Measurements from ENCODE around the gene HELZ.
"Not testable (repeated sequence)": the region's sequence is repeated elsewhere in the genome, so short reads cannot be mapped to it uniquely, and the experiment has no call there.

The HELZ gene

GRCh38 chr17:67128700-67129099, 116.3 kb downstream of the HELZ start (continued):
- TF ChIP-seq PRDM6 (tag by site-specific recombination; IDR thresholded peaks at IDR 0.05) (peak; percentile 61; the same call in 1 of the 2 replicates), KLF10 (tag by site-specific recombination; IDR thresholded peaks at IDR 0.05) (0 out of 2 replicates have a peak, but pooled peaks have one; percentile 15)

DNA sequence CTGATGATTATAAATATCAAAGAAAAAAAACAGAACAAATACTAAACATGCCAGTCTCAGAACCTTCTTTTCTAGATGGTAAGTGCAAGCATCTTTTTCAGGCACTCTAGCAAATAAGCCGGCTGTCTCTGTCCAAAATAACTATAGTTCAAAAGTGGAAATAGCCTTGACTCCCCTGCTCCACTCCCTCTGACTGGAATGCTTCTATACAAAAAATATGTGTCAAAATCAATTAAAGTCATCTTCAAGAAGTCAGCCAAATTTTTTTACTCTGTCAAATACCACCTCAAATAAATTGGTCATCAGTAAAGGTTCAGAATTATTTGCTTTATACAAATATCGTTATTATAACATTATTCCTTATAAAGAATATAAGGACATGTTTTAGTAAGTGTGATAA, 117.1 kb downstream of the HELZ start:
- no peak overlapping the region for H3K27ac ChIP-seq (ENCODE audit: extremely low read depth, low read depth, low read length)
- no peak overlapping the region for H3K4me3 ChIP-seq (ENCODE audit: low read depth, low read length)
- peaks cover 24 to 33% of the 10 kb centered on the region in 2 experiments for H3K36me3 ChIP-seq (ENCODE audit: control insufficient read depth in 2 of 2, insufficient read depth in 1 of 2, low read length in 2 of 2)
- H3K9me3 ChIP-seq (ENCODE audit: control insufficient read depth, insufficient read depth, low read depth, low read length), result no peaks in the 10 kb centered on the region
- TF ChIP-seq ZNF707 (tag by site-specific recombination; IDR thresholded peaks at IDR 0.05), result no peak
- TF ChIP-seq ZNF660 (tag by site-specific recombination; IDR thresholded peaks at IDR 0.05), result no peak
- TF ChIP-seq ZNF366 (tag by site-specific recombination; conservative IDR thresholded peaks at IDR 0.05), result no peak
- no peak for TF ChIP-seq ZNF26 (tag by site-specific recombination; IDR thresholded peaks at IDR 0.05)
- H3K4me1 ChIP-seq (ENCODE audit: control insufficient read depth, insufficient read depth, low read length), result peaks cover 19% of the 10 kb centered on the region; the same call in 1 of the 2 replicates
- ChIA-PET POLR2A (no interaction called here), CTCF (interaction anchor here (1.4 kb wide), 1 partner anchor 8 kb away, joined by 3 read pairs; no protein-coding TSS in a partner anchor)

DNA sequence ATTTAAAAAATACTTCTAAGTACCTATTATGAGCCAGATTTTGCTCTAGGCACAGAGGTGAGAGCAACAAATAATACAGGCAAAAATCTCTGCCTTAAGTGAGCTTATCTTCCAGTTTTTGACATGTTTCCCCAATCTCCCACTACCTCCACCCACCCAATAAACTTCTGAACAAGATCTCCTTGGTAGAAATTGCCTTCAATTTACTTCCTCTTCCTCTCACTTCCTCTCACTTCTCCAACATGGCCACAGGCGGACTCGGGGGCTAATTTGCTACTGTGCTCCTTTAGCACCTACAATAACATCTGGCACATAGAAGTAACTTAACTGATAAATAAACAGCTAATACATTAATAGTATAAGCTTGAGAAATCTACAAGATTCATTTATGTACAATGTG, 118.0 kb downstream of the HELZ start:
- TF ChIP-seq SP2 (tag by site-specific recombination; IDR thresholded peaks at IDR 0.05) (no peak), ZNF610 (tag by site-specific recombination; IDR thresholded peaks at IDR 0.05; ENCODE audit: borderline replicate concordance) (no peak)
- POLR2A ChIA-PET, result no interaction called here

DNA sequence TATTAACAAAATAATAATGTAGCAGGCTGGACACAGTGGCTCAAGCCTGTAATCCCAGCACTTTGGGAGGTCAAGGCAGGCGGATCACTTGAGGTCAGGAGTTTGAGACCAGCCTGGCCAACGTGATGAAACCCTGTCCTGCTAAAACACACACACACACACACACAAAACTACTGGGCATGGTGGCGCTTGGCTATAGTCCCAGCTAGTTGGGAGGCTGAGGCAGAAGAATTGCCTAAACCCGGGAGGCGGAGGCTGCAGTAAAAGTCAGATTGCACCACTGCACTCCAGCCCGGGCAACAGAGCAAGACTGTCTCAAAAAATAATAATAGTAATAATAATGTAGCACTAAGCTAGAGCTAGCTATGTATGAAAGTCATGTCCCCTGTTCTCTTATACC, 118.5 kb downstream of the HELZ start:
- CTCF ChIA-PET, result interaction anchor here (0.6 to 1.4 kb wide), 5 partner anchors 9 to 658 kb away, joined by 3 to 4 read pairs (median 3); no protein-coding TSS in a partner anchor
- peaks cover 12% of the 10 kb centered on the region; the same call in 1 of the 2 replicates for H3K4me1 ChIP-seq (ENCODE audit: control insufficient read depth, insufficient read depth, low read length)
- H3K9me3 ChIP-seq (ENCODE audit: control insufficient read depth, insufficient read depth, low read depth, low read length); POLR2A ChIA-PET; H3K4me3 ChIP-seq (ENCODE audit: low read depth, low read length); H3K27ac ChIP-seq (ENCODE audit: extremely low read depth, low read depth, low read length): not testable (repeated sequence)
- H3K36me3 ChIP-seq (ENCODE audit: control insufficient read depth in 2 of 2, insufficient read depth in 1 of 2, low read length in 2 of 2), result peaks cover 30 to 45% of the 10 kb centered on the region in 2 experiments

More for the DNA sequence above, 118.0 kb downstream of the HELZ start:
- no peaks in the 10 kb centered on the region for H3K9me3 ChIP-seq (ENCODE audit: control insufficient read depth, insufficient read depth, low read depth, low read length)
- CTCF ChIA-PET, result interaction anchor here (0.6 to 1.4 kb wide), 5 partner anchors 8 to 658 kb away, joined by 3 to 4 read pairs (median 3); no protein-coding TSS in a partner anchor
- H3K36me3 ChIP-seq (ENCODE audit: control insufficient read depth in 2 of 2, insufficient read depth in 1 of 2, low read length in 2 of 2), result peaks cover 29 to 42% of the 10 kb centered on the region in 2 experiments
- H3K27ac ChIP-seq (ENCODE audit: extremely low read depth, low read depth, low read length), result no peak overlapping the region
- no peak overlapping the region for H3K4me3 ChIP-seq (ENCODE audit: low read depth, low read length)
- peaks cover 12% of the 10 kb centered on the region; the same call in 1 of the 2 replicates for H3K4me1 ChIP-seq (ENCODE audit: control insufficient read depth, insufficient read depth, low read length)

- no peak overlapping the region for H3K4me3 ChIP-seq (ENCODE audit: low read depth, low read length)
- CTCF ChIA-PET, result no interaction called here
- TF ChIP-seq ZNF416 (tag by site-specific recombination; IDR thresholded peaks at IDR 0.05) (no peak), ZNF248 (tag by site-specific recombination; IDR thresholded peaks at IDR 0.05) (no peak), ZFP3 (tag by site-specific recombination; IDR thresholded peaks at IDR 0.05; ENCODE audit: low read depth) (no peak), GLIS2 (tag by site-specific recombination; IDR thresholded peaks at IDR 0.05) (no peak), ZNF677 (tag by site-specific recombination; IDR thresholded peaks at IDR 0.05) (no peak), TRIM28 (IDR thresholded peaks at IDR 0.05; ENCODE audit: borderline replicate concordance, low read length) (no peak), ZBTB7A (tag by site-specific recombination; IDR thresholded peaks at IDR 0.05; ENCODE audit: low read depth) (no peak), ZNF302 (tag by site-specific recombination; IDR thresholded peaks at IDR 0.05; ENCODE audit: low read depth) (no peak), ZNF473 (tag by site-specific recombination; IDR thresholded peaks at IDR 0.05) (no peak)
- TF ChIP-seq, protein P1, sequence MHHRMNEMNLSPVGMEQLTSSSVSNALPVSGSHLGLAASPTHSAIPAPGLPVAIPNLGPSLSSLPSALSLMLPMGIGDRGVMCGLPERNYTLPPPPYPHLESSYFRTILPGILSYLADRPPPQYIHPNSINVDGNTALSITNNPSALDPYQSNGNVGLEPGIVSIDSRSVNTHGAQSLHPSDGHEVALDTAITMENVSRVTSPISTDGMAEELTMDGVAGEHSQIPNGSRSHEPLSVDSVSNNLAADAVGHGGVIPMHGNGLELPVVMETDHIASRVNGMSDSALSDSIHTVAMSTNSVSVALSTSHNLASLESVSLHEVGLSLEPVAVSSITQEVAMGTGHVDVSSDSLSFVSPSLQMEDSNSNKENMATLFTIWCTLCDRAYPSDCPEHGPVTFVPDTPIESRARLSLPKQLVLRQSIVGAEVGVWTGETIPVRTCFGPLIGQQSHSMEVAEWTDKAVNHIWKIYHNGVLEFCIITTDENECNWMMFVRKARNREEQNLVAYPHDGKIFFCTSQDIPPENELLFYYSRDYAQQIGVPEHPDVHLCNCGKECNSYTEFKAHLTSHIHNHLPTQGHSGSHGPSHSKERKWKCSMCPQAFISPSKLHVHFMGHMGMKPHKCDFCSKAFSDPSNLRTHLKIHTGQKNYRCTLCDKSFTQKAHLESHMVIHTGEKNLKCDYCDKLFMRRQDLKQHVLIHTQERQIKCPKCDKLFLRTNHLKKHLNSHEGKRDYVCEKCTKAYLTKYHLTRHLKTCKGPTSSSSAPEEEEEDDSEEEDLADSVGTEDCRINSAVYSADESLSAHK (tag by site-specific recombination; IDR thresholded peaks at IDR 0.05), result no peak
- TF ChIP-seq, protein P2, sequence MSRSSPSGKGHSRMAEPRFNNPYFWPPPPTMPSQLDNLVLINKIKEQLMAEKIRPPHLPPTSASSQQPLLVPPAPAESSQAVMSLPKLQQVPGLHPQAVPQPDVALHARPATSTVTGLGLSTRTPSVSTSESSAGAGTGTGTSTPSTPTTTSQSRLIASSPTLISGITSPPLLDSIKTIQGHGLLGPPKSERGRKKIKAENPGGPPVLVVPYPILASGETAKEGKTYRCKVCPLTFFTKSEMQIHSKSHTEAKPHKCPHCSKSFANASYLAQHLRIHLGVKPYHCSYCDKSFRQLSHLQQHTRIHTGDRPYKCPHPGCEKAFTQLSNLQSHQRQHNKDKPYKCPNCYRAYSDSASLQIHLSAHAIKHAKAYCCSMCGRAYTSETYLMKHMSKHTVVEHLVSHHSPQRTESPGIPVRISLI (tag by site-specific recombination; IDR thresholded peaks at IDR 0.05), result no peak
- POLR2A ChIA-PET, result no interaction called here
- peaks cover 35 to 52% of the 10 kb centered on the region in 2 experiments for H3K36me3 ChIP-seq (ENCODE audit: control insufficient read depth in 2 of 2, insufficient read depth in 1 of 2, low read length in 2 of 2)
- H3K9me3 ChIP-seq (ENCODE audit: control insufficient read depth, insufficient read depth, low read depth, low read length), result no peaks in the 10 kb centered on the region
- H3K27ac ChIP-seq (ENCODE audit: extremely low read depth, low read depth, low read length), result no peak overlapping the region
- H3K4me1 ChIP-seq (ENCODE audit: control insufficient read depth, insufficient read depth, low read length), result peaks cover 12% of the 10 kb centered on the region; the same call in 1 of the 2 replicates
These were observed 119.1 kb downstream of the HELZ start for GRCh38 chr17:67125924-67126323.
